GM12878 (cell line): ENCODE data around the gene CKAP5. TPM values are rescaled to one million over a fixed set of nuclear protein-coding genes. Genes with fewer than 3 reads are reported as not detected.

ENCODE experiments used
- CBX5 ChIP-seq: sonication (generic); IDR thresholded peaks from 2 replicates; pipeline ENCODE4 v1.6.1; 2016; ENCODE audit warnings: low read depth, moderate library complexity, mild to moderate bottlenecking, inconsistent platforms
- E2F8 ChIP-seq: fragments of 450-650 bp; IDR thresholded peaks from 2 replicates; pipeline ENCODE4 v1.6.1; 2018; ENCODE audit warnings: mild to moderate bottlenecking, low read depth, moderate library complexity; ENCODE audit not compliant: partially characterized antibody
- FOXM1 ChIP-seq: IDR thresholded peaks from 2 replicates; pipeline ENCODE4 v1.6.1; 2012; ENCODE audit warnings: low read depth, mild to moderate bottlenecking, inconsistent platforms, low read length, moderate library complexity
- MLLT1 ChIP-seq: fragments of 450-650 bp; IDR thresholded peaks from 2 replicates; pipeline ENCODE4 v1.6.1; 2016; ENCODE audit warnings: mild to moderate bottlenecking
- MYB ChIP-seq: fragments of 150-350 bp; IDR thresholded peaks from 2 replicates; pipeline ENCODE4 v1.6.1; 2014; ENCODE audit warnings: mild to moderate bottlenecking, low read depth, low read length, borderline replicate concordance
- PAX5 ChIP-seq: IDR thresholded peaks from 2 replicates; pipeline ENCODE4 v1.6.1; 2011; ENCODE audit warnings: low read depth, low read length, borderline replicate concordance
- RELA ChIP-seq: fragments of 450-650 bp; IDR thresholded peaks from 2 replicates; pipeline ENCODE4 v1.8.0; 2014; ENCODE audit warnings: borderline replicate concordance; ENCODE audit not compliant: partially characterized antibody
- SUPT20H ChIP-seq: IDR thresholded peaks from 2 replicates; pipeline ENCODE4 v1.6.1; 2011; ENCODE audit warnings: low read depth, mild to moderate bottlenecking, low read length, moderate library complexity, borderline replicate concordance; ENCODE audit not compliant: control insufficient read depth
- SUZ12 ChIP-seq: fragments of 200-600 bp; sonication (generic); IDR thresholded peaks from one replicate; pipeline ENCODE4 v1.6.1; 2018; ENCODE audit warnings: antibody characterized with exemption, mild to moderate bottlenecking; ENCODE audit not compliant: unreplicated experiment
- ZBTB11 ChIP-seq: fragments of 450-650 bp; formaldehyde crosslinking; IDR thresholded peaks from 2 replicates; pipeline ENCODE4 v1.5.0; 2022; ENCODE audit warnings: mild to moderate bottlenecking, missing genetic modification characterization
- ZNF622 ChIP-seq: fragments of 450-650 bp; IDR thresholded peaks from 2 replicates; pipeline ENCODE4 v1.6.1; 2017; ENCODE audit warnings: mild to moderate bottlenecking, inconsistent platforms
- ZZZ3 ChIP-seq: IDR thresholded peaks from 2 replicates; pipeline ENCODE4 v1.6.1; 2011; ENCODE audit warnings: low read depth; ENCODE audit not compliant: control insufficient read depth, insufficient read length
- polyA plus RNA-seq, 11 experiments: library from polyadenylated mRNA; depleted of rRNA in 4 of 11; unstranded in 6 of 11; stranded (reverse) in 5 of 11; fragments of >200 nt; fragmentation: Nextera tagmentation in 4 of 11; fragmentation: Illumina TruSeq in 1 of 11; extraction: Ambion mirVana in 4 of 11; extraction: Trizol in 1 of 11; gene quantifications; 1 replicate in 1 of 11; 2 replicates in 10 of 11; pipeline versions ENCODE4 v1.2.1 to v1.2.3, GENCODE V29; 2011 to 2016; ENCODE audit warnings: inconsistent platforms in 2 of 11, missing spikeins in 2 of 11, low read depth in 1 of 11
- total RNA-seq, 4 experiments: library from RNA; depleted of rRNA in 3 of 4; stranded (reverse); fragments of >200 nt in 3 of 4; fragmentation: Illumina TruSeq in 1 of 4; extraction: Trizol in 1 of 4; gene quantifications; 2 replicates each; pipeline versions ENCODE4 v1.2.1 to v1.2.3, GENCODE V29; 2013 to 2021
- TF ChIP-seq, protein P1 (sequence below): IDR thresholded peaks from 2 replicates; pipeline ENCODE4 v1.6.1; 2011; ENCODE audit warnings: low read depth, mild to moderate bottlenecking, low read length, moderate library complexity, borderline replicate concordance; ENCODE audit errors: extremely low read depth
- TF ChIP-seq, protein P2 (sequence below): fragments of 450-650 bp; formaldehyde crosslinking; IDR thresholded peaks from 2 replicates; pipeline ENCODE4 v1.4.0; 2020; ENCODE audit warnings: mild to moderate bottlenecking, moderate library complexity

CKAP5 gene
- total and polyA plus RNA-seq, 10 of the 15 experiments (the other 5 are each of a cell fraction or from before 2014, with no cell fraction given): 20.1 to 161 (median 79.8) TPM

DNA sequence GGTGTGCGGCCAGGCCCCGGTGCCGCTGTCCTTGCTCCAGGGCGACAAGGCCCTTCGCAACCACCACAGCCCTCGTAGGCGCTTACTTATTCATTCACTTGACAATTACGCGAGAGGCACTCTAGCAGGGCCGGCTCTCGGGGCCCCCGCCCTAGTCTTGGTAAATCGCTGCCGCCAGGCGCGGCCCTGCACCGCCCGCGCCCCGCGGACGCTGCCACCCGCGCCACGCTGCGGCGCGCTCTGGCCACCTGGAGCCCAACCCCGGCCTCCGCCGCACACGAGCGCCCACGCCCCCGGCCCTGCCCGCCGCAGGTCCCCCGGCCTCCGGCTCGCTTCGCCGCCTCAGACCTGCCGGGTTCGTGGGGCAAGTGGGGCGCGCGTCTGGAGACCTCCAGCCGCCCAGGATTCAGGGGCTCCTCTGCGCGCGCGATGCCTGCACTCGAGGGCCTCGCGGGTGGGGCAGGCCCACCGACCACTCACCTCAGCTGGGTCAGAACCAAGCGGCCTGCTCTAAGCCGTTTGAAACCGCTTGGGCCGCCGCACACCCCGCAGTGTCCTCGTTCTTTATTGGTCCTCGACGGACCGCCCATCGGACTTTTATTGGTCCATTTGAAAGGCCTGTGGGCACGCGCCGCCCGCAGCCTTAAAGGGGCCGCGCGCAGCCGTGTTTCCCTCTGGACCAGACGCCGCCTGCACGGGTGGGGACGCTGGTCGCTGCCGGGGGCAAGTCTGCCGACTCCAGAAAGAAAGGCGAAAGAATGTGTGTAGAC is at the start of gene CKAP5 (continued):
- TF ChIP-seq, protein P1, sequence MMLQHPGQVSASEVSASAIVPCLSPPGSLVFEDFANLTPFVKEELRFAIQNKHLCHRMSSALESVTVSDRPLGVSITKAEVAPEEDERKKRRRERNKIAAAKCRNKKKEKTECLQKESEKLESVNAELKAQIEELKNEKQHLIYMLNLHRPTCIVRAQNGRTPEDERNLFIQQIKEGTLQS: no peak
- TF ChIP-seq CBX5 (no peak), ZBTB11 (CRISPR knock-in tag) (no peak), RELA (peak; percentile 16), E2F8 (no peak), ZZZ3 (no peak), FOXM1 (peak; percentile 89), SUPT20H (no peak), SUZ12 (no peak), ZNF622 (no peak), PAX5 (no peak), MYB (0 out of 2 replicates have a peak, but pooled peaks have one; percentile 43), MLLT1 (no peak)
- TF ChIP-seq, protein P2, sequence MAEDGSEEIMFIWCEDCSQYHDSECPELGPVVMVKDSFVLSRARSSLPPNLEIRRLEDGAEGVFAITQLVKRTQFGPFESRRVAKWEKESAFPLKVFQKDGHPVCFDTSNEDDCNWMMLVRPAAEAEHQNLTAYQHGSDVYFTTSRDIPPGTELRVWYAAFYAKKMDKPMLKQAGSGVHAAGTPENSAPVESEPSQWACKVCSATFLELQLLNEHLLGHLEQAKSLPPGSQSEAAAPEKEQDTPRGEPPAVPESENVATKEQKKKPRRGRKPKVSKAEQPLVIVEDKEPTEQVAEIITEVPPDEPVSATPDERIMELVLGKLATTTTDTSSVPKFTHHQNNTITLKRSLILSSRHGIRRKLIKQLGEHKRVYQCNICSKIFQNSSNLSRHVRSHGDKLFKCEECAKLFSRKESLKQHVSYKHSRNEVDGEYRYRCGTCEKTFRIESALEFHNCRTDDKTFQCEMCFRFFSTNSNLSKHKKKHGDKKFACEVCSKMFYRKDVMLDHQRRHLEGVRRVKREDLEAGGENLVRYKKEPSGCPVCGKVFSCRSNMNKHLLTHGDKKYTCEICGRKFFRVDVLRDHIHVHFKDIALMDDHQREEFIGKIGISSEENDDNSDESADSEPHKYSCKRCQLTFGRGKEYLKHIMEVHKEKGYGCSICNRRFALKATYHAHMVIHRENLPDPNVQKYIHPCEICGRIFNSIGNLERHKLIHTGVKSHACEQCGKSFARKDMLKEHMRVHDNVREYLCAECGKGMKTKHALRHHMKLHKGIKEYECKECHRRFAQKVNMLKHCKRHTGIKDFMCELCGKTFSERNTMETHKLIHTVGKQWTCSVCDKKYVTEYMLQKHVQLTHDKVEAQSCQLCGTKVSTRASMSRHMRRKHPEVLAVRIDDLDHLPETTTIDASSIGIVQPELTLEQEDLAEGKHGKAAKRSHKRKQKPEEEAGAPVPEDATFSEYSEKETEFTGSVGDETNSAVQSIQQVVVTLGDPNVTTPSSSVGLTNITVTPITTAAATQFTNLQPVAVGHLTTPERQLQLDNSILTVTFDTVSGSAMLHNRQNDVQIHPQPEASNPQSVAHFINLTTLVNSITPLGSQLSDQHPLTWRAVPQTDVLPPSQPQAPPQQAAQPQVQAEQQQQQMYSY (CRISPR knock-in tag): no peak
